NB4 (cell line): ENCODE measurements around the gene ILDR2.

Source experiments
- MYC ChIP-seq: IDR thresholded peaks from 2 replicates; pipeline ENCODE4 v1.6.1; 2011; ENCODE audit warnings: low read depth, low read length
- POLR2A ChIP-seq: IDR thresholded peaks from 2 replicates; pipeline ENCODE4 v1.6.1; 2011; ENCODE audit warnings: mild to moderate bottlenecking; ENCODE audit not compliant: insufficient read length; ENCODE audit errors: extremely low read depth
- TF ChIP-seq, protein P1 (sequence below): IDR thresholded peaks from one replicate; pipeline ENCODE4 v1.5.1; 2012; ENCODE audit warnings: low read depth, low read length
- TF ChIP-seq, protein P2 (sequence below): IDR thresholded peaks from 2 replicates; pipeline ENCODE4 v1.6.1; 2011; ENCODE audit warnings: low read depth, low read length

DNA sequence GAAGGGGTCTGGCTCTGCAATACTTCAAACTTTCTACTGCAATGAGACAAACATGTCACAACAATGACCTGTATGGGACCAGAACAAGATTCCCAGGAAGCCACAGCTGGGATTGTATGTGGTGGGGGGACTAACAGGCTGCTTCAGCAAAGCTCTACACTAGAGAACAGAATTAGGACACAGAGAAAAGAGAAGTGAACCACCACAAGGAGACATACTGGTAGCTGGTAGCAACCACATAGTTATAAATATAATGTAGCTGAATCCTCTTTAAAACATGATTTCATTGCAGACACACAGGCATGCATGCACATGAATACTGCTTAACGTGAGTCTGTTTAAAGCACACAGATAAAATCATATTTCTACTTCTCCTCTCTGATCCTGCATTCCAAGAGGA, 3.5 kb upstream of the ILDR2 start:
- TF ChIP-seq, protein P1, sequence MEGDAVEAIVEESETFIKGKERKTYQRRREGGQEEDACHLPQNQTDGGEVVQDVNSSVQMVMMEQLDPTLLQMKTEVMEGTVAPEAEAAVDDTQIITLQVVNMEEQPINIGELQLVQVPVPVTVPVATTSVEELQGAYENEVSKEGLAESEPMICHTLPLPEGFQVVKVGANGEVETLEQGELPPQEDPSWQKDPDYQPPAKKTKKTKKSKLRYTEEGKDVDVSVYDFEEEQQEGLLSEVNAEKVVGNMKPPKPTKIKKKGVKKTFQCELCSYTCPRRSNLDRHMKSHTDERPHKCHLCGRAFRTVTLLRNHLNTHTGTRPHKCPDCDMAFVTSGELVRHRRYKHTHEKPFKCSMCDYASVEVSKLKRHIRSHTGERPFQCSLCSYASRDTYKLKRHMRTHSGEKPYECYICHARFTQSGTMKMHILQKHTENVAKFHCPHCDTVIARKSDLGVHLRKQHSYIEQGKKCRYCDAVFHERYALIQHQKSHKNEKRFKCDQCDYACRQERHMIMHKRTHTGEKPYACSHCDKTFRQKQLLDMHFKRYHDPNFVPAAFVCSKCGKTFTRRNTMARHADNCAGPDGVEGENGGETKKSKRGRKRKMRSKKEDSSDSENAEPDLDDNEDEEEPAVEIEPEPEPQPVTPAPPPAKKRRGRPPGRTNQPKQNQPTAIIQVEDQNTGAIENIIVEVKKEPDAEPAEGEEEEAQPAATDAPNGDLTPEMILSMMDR: no peak
- no peak for TF ChIP-seq POLR2A
- no peak for TF ChIP-seq MYC
- TF ChIP-seq, protein P2, sequence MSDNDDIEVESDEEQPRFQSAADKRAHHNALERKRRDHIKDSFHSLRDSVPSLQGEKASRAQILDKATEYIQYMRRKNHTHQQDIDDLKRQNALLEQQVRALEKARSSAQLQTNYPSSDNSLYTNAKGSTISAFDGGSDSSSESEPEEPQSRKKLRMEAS: no peak
